ENCODE results near the gene ATP6V0A1. TPM values are rescaled to one million over a fixed set of nuclear protein-coding genes. Genes with fewer than 3 reads are reported as not detected.

ATP6V0A1 gene
- total RNA-seq, 4 donors from 2014 or later: 91.8 to 313 (median 115) TPM

DNA sequence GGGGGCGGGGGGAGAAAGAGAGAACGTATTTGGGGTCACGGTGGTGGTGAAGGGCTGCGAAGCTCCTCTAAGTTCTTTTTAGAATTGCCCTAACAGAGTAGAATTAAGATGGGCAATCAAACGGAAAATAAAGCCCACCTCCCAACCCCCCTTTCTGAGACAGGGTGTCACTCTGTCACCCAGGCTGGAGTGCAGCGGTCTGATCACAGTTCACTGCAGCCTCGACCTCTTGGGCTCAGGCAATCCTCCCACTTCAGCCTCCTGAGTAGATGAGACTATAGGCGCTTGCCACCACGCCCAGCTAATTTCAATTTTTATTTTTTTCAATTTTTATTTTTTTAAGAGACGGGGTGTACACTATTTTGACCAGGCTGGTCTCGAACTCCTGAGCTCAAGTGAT lies 34.9 kb upstream of the ATP6V0A1 start:
- TF ChIP-seq EP300 (IDR thresholded peaks at IDR 0.05; ENCODE audit: low read depth) (no peak), POLR2AphosphoS5 (IDR thresholded peaks at IDR 0.05) (no peak), POLR2A (IDR thresholded peaks at IDR 0.05) (no peak)
- TF ChIP-seq, protein P1, sequence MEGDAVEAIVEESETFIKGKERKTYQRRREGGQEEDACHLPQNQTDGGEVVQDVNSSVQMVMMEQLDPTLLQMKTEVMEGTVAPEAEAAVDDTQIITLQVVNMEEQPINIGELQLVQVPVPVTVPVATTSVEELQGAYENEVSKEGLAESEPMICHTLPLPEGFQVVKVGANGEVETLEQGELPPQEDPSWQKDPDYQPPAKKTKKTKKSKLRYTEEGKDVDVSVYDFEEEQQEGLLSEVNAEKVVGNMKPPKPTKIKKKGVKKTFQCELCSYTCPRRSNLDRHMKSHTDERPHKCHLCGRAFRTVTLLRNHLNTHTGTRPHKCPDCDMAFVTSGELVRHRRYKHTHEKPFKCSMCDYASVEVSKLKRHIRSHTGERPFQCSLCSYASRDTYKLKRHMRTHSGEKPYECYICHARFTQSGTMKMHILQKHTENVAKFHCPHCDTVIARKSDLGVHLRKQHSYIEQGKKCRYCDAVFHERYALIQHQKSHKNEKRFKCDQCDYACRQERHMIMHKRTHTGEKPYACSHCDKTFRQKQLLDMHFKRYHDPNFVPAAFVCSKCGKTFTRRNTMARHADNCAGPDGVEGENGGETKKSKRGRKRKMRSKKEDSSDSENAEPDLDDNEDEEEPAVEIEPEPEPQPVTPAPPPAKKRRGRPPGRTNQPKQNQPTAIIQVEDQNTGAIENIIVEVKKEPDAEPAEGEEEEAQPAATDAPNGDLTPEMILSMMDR (IDR thresholded peaks at IDR 0.05): no peak

DNA sequence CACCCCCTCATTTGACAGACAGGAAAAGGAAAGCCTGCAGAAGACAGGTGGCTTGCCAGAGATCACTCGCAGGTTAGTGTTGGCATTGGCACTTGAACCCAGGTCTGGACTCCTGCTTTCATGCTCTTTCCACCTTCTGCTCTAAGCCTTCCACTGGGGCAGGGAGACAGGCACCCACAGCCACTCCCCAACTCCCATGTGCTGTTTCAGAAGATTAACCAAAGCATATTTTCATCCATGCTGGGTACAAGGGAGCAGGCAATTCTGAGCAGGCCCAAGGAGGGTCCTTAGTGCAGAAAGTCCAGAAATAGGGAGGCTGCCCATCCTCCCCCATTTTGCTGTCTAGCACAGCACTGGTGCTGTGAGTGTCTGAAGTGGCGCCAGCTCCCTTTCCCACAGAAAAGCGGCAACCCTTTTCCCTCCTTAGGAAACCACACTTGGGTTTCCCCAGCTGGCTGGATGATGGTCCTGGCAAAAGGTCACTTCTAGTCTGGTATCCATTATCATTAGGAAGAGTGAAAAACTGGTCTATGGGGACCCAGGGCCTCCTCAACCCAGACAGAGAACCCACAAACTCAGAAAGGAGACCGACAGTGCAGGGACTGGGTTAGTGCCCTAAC lies 33.6 kb upstream of the ATP6V0A1 start:
- intact Hi-C loops (cut with DNase I; ENCODE audit: low total_unique reads): loop anchor here (10.0 kb wide), 1 partner anchor 100 kb away; no protein-coding TSS in a partner anchor

More for the DNA sequence above, 34.9 kb upstream of the ATP6V0A1 start:
- H3K27me3 ChIP-seq: peaks cover 32% of the 10 kb centered on the region
- WGBS, 2 donors (ENCODE audit: low coverage in 1 of 2): 60 to 68% methylated on average over 9 to 11 of the region's 11 CpGs
- H3K36me3 ChIP-seq: no peaks in the 10 kb centered on the region
- no peaks in the 10 kb centered on the region for H3K9me3 ChIP-seq
- H3K4me1 ChIP-seq: peaks cover 0 to 49% (median 28%) of the 10 kb centered on the region in 4 donors
- H3K27ac ChIP-seq: peak overlapping the region; percentile 87 to 96 (median 94)
- intact Hi-C loops (cut with DNase I; ENCODE audit: low total_unique reads) (loop anchor here (10.0 kb wide), 1 partner anchor 101 kb away; no protein-coding TSS in a partner anchor), in situ Hi-C loops (cut with MboI; ENCODE audit: low pct_ligation_motif_present in 1 of 4, low pct_unique_long_range_greater_than_20kb in 1 of 4, low sequenced_read_pairs in 3 of 4) (loop anchor here in 1 of 4 donors (25.0 kb wide), 1 partner anchor 89 kb away; no protein-coding TSS in a partner anchor)
- peak overlapping the region in 1 of 4 donors; percentile 69 for H3K4me3 ChIP-seq
- no peak for DNase-seq

DNA sequence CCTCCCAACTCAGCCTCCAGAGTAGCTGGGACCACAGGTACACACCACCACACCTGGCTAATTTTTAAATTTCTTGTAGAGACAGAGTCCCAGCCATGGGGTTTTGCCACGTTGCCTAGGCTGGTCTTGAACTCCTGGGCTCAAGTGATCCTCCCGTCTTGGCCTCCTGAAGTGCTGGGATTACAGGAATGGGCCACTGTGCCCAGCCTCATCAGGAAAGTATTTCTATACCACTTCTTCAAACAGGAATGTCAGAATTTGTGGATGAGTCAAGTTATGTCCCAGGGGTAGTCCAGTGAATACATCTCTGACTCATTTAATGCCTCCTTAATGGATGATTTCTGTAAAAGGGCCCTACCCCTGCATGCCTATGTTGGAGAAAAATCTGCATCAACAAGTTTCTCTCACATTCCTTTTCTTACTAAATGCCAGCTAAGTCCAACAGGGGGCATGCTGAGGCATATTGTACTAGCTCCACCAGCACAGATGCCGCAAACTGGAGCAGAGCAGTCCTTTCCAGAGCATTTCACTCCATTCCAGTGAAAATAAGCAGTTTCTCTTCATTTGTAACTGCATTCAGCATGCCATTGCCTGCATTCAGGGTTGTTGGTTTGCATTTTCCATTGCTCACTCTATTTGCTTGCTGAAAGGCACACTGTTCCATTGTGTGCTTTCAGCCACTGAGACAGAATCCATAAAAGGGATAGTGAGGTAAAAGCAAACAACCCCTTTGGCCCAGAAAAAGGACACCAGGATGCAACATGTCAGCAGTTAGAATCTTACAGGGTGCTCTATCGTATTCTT lies 30.3 kb upstream of the ATP6V0A1 start:
- H3K36me3 ChIP-seq: no peaks in the 10 kb centered on the region
- no peaks in the 10 kb centered on the region for H3K9me3 ChIP-seq
- intact Hi-C loops (cut with DNase I; ENCODE audit: low total_unique reads): loop anchor here (10.0 kb wide), 1 partner anchor 96 kb away; no protein-coding TSS in a partner anchor
- peaks cover 5 to 35% (median 17%) of the 10 kb centered on the region in 4 donors for H3K4me1 ChIP-seq
- peak overlapping the region in 3 of 4 donors; percentile 8 to 32 (median 13) for H3K27ac ChIP-seq
- H3K4me3 ChIP-seq: no peak overlapping the region
- WGBS, 2 donors (ENCODE audit: low coverage in 1 of 2): 21 to 22% methylated on average over 2 to 4 of the region's 4 CpGs
- TF ChIP-seq EP300 (IDR thresholded peaks at IDR 0.05; ENCODE audit: low read depth): no peak
- TF ChIP-seq, protein P1 (IDR thresholded peaks at IDR 0.05): peak; percentile 57 to 78 (median 65)
- peak; percentile 57 for DNase-seq
- H3K27me3 ChIP-seq: peaks cover 5% of the 10 kb centered on the region
- in situ Hi-C loops (cut with MboI; ENCODE audit: low pct_ligation_motif_present in 1 of 4, low pct_unique_long_range_greater_than_20kb in 1 of 4, low sequenced_read_pairs in 3 of 4): loop anchor here in 1 of 4 donors (5.0 kb wide), 1 partner anchor 84 kb away; no protein-coding TSS in a partner anchor

More for the DNA sequence above, 33.6 kb upstream of the ATP6V0A1 start:
- in situ Hi-C loops (cut with MboI; ENCODE audit: low pct_ligation_motif_present in 1 of 4, low pct_unique_long_range_greater_than_20kb in 1 of 4, low sequenced_read_pairs in 3 of 4): loop anchor here in 2 of 4 donors (5.0 to 25.0 kb wide), 2 partner anchors 87 kb away; no protein-coding TSS in a partner anchor
- TF ChIP-seq POLR2AphosphoS5 (IDR thresholded peaks at IDR 0.05): no peak
- TF ChIP-seq, protein P1 (IDR thresholded peaks at IDR 0.05): no peak
- no peak for TF ChIP-seq EP300 (IDR thresholded peaks at IDR 0.05; ENCODE audit: low read depth)
- TF ChIP-seq POLR2A (IDR thresholded peaks at IDR 0.05): no peak
- H3K9me3 ChIP-seq: no peaks in the 10 kb centered on the region
- H3K4me3 ChIP-seq: no peak overlapping the region
- H3K27ac ChIP-seq: no peak overlapping the region
- no peaks in the 10 kb centered on the region for H3K36me3 ChIP-seq
- no peak for DNase-seq
- H3K4me1 ChIP-seq: peaks cover 0 to 46% (median 29%) of the 10 kb centered on the region in 4 donors
- 60 to 76% methylated on average over 1 to 4 of the region's 4 CpGs for WGBS, 2 donors (ENCODE audit: low coverage in 1 of 2)
- peaks cover 32% of the 10 kb centered on the region for H3K27me3 ChIP-seq
